GM06990 (cell line): Measurements from ENCODE around the gene SCGB1D1.

ENCODE experiments used
- DNase-seq: peaks from one replicate; pipeline ENCODE4 v3.0.0-alpha.2; 2011; ENCODE audit not compliant: insufficient read length; ENCODE audit errors: extremely low read depth
- H3K27me3 ChIP-seq: replicated peaks from 2 replicates; pipeline ENCODE4 v1.6.0; 2011; ENCODE audit warnings: low read length; ENCODE audit not compliant: control insufficient read depth, insufficient read depth
- H3K36me3 ChIP-seq: 2 replicates; pipeline ENCODE4 v1.5.1; 2011; ENCODE audit warnings: low read length; ENCODE audit not compliant: control insufficient read depth, insufficient read depth
- H3K4me3 ChIP-seq: replicated peaks from 2 replicates; pipeline ENCODE4 v1.5.1; 2011; ENCODE audit warnings: low read depth, mild to moderate bottlenecking, control low read depth, low read length
- CTCF ChIP-seq: IDR thresholded peaks from 2 replicates; pipeline ENCODE4 v1.5.1; 2011; ENCODE audit warnings: low read length, control low read depth, mild to moderate bottlenecking, inconsistent platforms; ENCODE audit not compliant: insufficient read depth, poor library complexity, severe bottlenecking

SCGB1D1 gene

DNA sequence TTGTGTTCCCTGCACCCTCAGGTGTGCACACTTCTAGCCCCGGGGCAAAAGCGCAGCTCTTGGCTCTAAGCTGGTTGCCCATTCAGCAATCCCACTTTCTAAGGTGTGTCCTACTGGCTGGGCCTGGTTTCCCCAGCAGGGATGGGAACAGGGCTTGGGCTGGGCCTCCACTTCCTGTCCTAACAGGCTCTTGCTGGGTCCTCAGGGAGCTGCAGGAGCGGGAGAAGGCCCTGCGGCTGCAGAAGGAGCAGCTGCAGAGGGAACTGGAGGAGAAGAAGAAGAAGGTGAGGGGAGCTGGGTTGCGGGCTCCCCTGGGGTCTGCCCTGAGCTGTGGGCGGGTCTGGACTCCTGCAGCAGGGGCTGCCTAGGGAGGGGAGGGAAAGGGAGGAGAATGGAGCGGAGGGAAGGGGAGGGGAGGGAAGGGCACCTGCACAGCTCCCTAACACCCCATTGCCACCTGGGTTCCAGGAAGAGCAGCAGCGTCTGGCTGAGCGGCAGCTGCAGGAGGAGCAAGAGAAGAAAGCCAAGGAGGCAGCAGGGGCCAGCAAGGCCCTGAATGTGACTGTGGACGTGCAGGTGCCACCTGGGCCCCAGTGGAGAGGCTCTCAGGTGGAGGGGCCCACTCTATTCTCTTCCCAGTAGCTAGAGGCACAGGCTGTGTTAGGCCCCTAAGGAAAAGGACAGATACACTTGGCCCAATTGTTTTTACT lies 41.6 kb upstream of the SCGB1D1 start:
- no peak for DNase-seq
- TF ChIP-seq CTCF: no peak
- no peak overlapping the region for H3K4me3 ChIP-seq
- H3K27me3 ChIP-seq: no peaks in the 10 kb centered on the region
- peaks cover 55% of the 10 kb centered on the region for H3K36me3 ChIP-seq

DNA sequence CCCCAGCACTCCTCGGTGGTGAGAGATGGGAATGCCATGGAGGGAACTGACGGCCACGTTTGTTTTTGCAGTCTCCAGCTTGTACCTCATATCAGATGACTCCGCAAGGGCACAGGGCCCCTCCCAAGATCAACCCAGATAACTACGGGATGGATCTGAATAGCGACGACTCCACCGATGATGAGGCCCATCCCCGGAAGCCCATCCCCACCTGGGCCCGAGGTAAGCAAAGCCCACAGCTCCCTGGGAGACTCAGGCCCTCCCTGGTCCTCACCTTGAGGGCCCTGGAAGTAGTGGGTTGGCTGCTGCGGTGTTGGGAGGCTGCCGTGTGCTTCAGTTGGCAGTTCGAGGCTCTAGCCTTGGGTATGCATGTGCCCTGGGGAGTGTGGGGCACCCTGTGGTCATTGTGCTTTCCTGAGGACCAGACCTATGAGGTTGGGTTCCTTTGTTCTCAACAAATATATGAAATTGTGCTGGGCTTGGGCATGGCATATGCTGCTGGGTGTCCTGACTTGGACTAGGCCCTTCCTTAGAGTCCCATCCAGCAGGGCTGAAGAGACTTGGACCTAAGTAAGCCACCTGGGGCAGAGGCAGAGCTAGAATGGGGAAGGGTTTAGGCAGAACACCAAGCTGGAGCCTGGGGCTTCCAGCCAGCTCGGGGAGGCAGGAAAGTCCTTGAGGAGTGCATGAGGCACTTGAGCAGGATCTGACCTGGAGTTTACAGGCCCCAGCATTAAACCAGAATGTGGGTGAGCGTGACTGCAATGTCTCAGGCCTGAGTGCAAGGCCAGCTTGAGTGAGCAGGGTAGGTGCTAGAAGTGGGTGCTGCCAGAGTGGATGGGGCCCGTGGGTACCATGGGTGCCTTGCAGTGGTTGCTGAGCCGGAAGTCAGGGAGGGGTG lies 39.8 kb upstream of the SCGB1D1 start:
- H3K4me3 ChIP-seq: no peak overlapping the region
- H3K27me3 ChIP-seq: no peaks in the 10 kb centered on the region
- no peak for TF ChIP-seq CTCF
- peaks cover 49% of the 10 kb centered on the region for H3K36me3 ChIP-seq
- no peak for DNase-seq

- Histone ChIP-seq H3K36me3 (peaks cover 44% of the 10 kb centered on the region), H3K4me3 (no peak overlapping the region), H3K27me3 (no peaks in the 10 kb centered on the region)
- TF ChIP-seq CTCF: no peak
- no peak for DNase-seq
These were observed 38.9 kb upstream of the SCGB1D1 start for GRCh38 chr11:62150887-62151736.

GRCh38 chr11:62151737-62152102 lies 38.3 kb upstream of the SCGB1D1 start:
- H3K36me3 ChIP-seq: peaks cover 43% of the 10 kb centered on the region
- no peak for DNase-seq
- no peak overlapping the region for H3K4me3 ChIP-seq
- H3K27me3 ChIP-seq: no peaks in the 10 kb centered on the region
- no peak for TF ChIP-seq CTCF

- Histone ChIP-seq H3K27me3 (no peaks in the 10 kb centered on the region), H3K36me3 (peaks cover 36% of the 10 kb centered on the region), H3K4me3 (no peak overlapping the region)
- TF ChIP-seq CTCF: no peak
- no peak for DNase-seq
These were observed 37.5 kb upstream of the SCGB1D1 start for GRCh38 chr11:62152245-62153086.
